HG03025 (cell line): Measurements from ENCODE around the gene SORCS2.
"Not testable (repeated sequence)": the region's sequence is repeated elsewhere in the genome, so short reads cannot be mapped to it uniquely, and the experiment has no call there.

Experiments
- ATAC-seq: cut with Tn5 transposase; IDR thresholded peaks from one replicate; pipeline ENCODE4 v1.9.1; 2021; ENCODE audit warnings: mild to moderate bottlenecking, moderate library complexity; ENCODE audit not compliant: unreplicated experiment, low FRiP score

SORCS2 gene

DNA sequence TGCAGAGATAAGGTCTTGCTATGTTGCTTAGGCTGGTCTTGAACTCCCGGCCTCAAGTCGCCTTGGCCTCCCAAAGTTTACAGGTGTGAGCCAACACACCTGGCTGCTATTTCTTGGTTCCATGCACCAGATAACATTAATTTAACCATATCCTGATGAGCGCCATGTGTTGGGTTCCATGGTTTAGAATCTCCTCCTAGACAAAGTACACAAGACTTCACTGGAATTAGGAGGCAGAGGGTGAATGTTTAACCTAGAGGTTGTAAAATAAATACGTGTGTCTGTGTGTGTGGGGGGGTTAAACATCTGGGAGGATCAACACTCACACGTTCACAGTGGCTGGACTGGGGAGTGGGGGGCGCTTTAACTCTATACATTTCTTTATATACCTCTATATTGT lies 32.4 kb upstream of the SORCS2 start:
- ATAC-seq, result no peak

DNA sequence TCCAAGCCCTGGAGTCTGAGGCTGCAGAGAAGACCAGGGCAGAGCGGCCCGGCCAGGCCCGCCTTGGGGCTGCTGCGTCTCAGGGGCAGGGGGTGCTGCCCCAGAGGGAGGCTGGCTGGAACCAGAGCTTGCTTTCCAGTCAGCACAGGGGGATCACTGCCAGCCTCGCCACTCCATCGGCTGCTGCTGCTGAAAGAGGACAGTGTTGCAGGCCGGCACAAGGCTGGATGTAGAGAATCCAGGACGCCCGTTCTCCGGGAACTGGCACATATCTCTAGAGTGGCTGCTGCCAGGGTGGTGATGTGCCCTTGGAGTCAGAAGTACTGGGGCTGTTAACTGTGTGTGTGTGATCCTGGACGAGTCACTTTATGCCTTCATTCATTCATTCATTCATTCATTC lies 31.9 kb upstream of the SORCS2 start:
- ATAC-seq, result no peak

DNA sequence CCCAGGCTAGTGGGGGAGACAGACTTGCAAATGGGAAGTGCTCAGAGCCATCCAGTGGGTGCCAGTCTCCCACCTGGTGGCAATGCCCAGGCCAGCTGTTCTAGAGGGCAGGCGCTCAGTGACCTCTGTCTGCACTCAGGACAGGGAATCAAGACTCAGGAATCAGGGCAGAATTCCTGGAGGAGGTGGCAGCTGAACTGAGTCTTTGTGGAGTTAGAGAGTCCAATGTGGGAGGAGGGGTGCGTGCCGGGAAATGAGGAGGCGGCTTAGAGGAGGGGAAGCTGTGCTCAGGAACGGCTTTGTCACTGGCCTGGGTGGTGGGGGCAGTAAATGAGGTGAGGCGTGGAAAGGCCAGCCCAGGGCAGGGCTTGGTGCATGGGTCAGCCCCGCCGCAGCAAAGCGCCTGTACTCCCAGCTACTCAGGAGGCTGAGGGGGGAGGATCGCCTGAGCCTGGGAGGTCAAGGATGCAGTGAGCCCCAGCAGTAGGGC lies 31.3 kb upstream of the SORCS2 start:
- no peak for ATAC-seq

DNA sequence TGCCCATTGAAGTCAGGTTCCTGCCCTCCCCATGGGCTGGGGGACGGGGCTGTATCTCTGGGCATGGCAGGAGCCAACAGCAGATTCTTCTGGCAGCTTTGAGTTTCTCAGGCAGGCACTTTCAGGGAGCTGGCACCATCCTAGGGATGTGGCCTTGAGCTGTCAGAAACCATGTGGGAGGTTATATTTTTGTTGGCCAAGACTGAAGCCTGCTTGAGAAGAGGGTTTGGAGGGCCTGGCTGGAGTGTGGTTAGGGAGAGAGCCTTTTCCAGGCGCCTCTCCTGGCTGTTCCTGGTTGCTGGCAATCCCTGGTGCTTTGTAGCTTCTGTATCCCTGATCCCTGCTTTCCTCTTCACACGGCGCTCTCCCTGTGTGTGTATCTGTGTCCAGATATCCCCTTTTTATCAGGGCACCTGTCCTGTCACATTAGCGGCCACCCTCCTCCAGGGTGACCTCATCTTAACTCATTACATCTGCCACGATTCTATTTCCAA lies 30.6 kb upstream of the SORCS2 start:
- no peak for ATAC-seq

DNA sequence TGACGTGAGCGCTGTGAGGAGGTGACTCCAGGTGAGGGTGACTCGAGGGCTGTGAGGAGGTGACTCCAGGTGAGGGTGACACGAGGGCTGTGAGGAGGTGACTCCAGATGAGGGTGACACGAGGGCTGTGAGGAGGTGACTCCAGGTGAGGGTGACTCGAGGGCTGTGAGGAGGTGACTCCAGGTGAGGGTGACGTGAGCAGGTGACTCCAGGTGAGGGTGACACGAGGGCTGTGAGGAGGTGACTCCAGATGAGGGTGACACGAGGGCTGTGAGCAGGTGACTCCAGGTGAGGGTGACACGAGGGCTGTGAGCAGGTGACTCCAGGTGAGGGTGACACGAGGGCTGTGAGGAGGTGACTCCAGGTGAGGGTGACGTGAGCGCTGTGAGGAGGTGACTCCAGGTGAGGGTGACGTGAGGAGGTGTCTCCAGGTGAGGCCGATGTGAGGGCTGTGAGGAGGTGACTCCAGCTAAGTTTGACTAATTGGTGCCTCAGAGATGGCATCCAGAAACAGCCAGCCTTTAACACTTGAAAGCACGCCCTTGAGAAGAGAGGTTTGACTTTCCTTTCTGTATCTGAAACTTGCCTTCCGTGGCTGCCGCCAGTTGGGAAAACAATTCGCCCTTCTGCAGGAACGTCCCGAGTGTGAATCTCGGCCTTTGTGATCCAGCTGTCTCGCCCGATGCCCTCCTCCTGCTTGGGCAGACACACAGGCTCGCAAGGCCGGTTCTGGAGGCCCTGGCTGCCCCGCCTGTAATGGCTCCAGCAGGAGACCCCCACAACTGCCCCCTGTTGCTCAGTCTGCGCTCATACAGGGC lies 27.1 kb upstream of the SORCS2 start:
- ATAC-seq, result not testable (repeated sequence)

DNA sequence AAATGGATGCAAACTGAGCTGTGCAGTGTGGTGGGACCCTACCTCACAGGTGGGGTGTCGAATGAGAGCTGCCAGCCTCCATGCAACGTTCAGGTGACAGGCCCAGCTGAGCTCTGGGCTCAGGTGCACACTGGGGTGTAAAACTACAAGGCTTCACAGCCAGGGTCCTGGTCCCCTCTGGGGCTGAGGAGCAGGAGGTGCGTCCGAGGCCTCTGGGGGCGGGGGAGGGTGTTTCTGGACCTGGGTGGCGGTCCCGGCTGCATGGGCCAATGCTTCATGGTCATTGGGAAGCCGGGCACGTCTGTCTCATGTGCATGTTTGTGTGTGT lies 26.5 kb upstream of the SORCS2 start:
- no peak for ATAC-seq

DNA sequence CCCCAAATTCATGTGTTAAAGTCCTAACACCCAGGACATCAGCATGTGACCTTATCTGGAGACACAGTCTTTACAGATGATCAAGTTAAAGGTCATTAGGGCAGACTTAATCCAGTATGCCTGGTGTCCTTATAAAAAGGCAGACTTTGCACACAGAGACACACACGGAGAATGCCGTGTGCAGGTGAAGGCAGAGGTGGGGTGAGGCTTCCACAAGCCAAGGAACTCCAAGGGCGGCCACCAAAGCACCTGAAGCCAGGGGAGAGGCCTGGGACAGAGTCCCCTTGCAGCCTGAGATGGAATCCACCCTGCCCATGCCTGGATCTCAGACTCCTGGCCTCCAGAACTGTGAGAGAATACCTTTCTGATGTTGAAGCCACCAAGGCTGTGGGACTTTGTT lies 26.1 kb upstream of the SORCS2 start:
- ATAC-seq, result no peak

DNA sequence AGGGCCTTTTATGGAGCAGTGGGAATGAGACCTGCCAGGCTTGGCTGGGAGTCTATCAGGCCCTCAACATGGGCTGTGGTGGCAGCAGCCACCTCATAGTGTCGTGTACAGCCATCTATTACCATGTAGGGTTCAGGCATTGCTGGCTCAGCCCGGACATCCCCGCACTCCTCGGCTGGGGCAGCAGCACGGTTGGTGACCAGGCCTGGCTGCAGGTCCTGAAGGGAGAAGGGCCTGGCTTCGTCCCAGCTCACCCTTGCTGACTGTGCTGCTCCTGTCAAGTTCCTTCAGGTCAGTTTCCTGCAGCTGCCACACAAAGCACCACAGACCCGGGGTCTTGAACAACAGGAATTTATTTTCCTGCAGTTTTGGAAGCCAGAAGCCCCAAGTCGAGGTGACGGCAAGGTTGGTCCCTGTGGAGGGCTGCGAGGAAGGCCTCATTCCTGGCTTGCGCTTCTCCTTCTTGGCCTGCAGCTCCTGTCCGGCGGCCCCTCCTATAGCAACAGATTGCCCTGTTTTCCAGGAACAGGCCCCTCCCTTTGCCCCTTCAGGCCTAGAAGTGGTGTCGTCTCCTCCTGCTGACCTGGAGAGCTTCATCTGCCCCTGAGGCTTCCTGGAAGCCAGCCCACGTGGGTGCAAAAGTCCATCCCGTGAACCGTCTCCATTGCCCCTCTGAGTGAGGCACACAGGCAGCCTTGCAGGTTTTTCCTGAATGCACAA lies 25.2 kb upstream of the SORCS2 start:
- ATAC-seq, result no peak

DNA sequence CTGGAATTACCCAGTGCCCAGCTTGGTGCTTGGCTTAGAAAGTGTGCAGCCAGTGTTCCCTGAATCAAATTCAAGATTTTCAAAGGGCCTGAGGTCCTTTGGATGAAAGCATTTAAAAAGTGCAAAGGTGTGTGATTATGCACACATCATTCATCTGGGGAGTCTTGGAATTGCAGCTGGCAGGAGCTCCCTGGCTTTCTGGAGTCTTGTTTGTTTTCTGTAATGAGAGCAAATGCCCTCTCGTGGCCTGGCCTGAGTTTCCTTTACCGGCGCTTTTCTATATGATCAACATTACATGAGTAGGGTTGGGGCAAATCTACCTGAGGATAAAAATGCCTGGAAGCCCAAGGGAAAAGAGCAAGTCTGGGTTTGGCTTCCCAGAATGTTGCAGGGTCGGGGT lies 24.6 kb upstream of the SORCS2 start:
- ATAC-seq, result no peak

DNA sequence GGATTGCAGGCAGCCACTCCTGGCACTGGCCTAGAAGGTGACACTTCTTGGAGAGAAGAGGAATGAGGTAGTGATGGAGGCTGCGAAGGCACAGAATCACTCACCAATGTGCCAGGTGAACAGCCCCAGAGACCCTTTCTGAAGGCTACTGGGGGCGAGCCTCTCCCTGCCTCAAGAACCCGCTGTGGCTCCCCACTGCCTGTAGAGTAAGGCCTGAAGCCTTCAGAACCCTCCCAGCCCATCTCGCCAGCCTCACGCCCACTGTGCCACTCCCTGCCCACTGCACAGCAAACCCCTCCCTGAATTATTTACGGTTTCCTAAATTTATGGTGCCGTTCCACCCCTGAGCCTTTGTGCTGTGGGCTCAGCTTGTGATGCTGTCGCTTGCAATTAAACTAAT lies 24.2 kb upstream of the SORCS2 start:
- no peak for ATAC-seq

DNA sequence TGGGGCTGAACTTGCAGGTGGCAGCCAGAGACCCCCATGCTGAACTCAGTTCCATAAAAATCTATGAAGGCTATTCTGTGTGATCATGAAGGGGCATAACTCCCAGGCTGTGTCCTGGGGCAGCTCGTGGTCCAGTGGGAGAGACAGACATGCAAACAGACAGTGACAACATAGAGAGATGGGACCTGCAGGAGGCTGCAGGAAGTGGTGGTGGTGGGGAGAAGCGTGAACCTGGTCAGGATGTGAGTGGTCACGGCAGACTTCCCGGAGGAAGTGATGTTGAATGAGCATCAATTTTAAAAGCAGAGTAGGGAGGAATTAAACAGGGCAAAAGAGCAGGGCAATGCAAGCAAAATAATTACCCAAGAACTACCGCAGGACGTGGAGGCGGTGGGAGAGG lies 23.2 kb upstream of the SORCS2 start:
- no peak for ATAC-seq

DNA sequence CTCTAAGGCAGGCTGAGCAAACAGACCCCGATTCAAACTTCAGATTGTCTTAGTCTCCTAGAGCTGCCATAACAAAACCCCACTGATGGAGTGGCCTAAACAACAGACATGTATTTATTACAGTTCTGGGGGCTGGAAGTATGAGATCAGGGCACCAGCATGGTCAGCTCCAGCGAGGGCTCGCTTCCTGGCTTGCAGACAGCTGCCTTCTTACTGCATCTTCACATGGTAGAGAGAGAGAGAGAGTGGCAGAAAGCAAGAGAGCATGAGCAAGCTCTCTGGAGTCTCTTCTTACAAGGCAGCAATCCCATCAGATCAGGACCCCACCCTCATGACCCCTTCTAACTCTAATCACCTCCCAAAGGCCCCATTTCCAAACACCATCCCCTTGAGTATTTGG lies 22.3 kb upstream of the SORCS2 start:
- ATAC-seq, result no peak

DNA sequence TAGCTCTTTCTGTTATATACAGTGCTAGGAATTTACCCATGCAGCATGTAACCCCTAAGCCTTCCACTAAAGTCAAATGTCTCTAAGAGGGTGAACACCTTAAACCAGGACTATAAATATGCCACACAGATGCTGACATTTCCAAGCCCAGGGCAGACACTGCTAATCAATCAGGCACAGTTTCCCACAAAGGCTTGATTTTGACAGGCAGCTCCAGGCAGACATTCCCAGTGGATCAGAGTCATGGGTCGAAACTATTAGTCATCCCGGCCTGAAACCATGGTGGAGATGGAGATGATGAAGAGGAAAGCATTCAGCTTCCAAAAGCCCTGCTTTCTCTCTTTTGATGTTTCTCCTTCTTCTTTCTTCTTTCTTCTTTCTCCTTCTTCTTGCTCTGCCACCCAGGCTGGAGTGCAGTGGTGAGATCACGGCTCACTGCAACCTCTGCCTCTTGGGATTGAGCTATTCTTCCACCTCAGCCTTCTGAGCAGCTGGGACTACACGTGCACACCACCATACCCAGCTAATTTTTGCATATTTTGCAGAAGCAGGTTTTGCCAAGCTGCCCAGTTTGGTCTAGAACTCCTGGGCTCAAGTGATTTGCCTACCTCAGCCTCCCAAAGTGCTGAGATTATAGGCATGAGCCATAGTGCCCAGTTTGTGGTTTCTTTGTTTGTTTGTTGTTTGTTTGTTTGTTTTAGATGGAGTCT lies 21.0 kb upstream of the SORCS2 start:
- ATAC-seq, result no peak

DNA sequence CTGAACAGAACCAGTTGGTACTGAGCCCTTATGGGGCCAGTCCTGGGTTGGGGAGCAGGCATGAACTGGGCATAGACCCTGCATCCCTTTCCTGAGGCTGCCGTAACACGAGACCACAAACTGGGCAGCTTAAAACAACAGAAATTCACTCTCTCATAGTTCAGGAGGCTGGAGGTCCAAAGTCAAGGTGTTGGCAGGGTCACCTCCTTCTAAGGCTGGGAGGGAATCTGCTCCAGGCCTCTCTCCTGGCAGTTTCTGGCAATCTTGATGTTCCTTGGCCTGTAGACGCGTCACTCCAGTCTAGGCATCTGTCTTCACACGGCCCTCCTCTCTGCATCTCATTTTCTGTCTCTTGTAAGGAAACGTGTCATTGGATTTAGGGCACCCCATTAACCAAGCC lies 19.8 kb upstream of the SORCS2 start:
- no peak for ATAC-seq

DNA sequence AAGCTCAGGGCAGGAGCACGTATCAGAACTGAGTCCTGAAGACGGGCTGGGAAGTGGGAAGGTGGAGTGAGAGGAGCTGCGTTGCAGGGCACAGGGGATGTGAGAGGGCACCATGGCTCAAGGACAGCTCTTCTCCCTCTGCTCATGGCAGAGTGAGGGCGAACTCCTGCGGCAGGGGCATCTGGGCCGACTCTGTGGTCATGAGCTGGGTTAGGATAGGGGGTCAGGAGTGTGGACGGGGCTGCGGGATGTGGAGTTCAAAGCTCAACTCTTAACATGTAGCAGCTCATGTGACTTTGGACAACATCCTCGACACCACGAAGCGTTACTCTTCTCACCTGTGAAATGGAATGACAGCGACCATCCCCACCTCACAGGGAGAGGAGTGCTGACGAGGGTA lies 19.4 kb upstream of the SORCS2 start:
- no peak for ATAC-seq

DNA sequence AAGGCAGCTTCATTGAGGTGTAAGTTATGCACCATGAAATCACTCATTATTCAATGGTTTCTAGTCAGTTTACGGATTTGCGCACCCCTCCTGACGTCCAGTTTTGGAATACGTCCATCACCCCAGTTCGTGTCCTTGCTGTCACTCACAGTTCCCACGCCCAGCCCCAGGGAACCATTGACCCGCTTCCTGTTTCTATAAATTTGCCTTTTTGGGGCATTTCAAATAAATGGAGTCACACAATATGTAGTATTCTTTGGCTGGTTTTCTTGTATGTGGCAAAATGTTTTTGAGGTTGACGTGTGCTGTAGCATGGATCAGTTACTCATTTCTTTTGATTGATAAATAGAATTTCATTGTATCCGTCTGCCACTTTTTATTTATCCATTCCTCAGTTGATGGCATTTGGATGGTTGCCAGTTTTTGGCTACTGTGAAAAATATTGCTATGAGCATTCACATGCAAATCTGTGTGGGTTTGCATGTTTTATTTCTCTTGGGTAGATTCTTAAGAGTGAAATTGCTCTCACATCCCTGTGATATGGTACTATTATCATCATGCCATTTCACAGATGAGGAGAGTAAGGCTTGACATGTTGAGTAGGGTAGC lies 18.4 kb upstream of the SORCS2 start:
- no peak for ATAC-seq

DNA sequence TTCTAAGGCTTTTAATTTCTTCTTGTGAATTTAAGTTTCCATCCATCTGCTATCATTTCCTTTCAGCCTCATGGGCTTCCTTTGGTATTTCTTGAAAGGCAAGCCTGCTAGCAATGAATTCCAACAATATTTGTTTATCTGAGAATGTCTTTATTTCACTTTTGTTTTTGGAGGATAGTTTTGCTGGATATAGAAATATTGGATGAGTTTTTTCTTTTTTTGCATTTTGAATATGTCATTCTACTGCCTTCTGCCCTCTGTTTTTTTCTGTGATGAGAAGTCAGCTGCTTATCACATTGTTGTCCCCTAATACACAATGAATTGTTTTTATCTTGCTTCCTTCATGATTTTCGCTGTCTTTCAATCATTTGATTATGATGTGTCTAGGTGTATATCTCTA lies 13.2 kb upstream of the SORCS2 start:
- ATAC-seq, result no peak

DNA sequence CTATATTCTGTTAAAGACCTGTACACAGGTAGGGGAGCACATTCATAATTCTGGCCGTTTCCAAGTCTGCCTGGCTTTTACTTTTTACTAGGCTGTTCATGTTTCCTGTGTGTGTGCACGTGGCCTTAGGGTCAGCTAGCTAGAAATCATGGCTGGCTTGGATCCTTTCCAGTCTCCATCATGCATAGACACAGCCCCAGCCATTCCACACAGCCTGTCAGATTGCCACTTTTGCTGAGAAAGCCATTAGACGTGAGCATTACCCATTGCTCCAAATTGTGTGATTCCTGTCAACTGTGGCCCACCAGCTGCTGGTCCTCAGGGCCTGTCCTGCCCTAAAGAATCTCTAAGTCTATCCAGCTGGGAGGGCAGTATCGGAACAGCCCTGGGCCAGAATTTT lies 11.4 kb upstream of the SORCS2 start:
- ATAC-seq, result no peak

DNA sequence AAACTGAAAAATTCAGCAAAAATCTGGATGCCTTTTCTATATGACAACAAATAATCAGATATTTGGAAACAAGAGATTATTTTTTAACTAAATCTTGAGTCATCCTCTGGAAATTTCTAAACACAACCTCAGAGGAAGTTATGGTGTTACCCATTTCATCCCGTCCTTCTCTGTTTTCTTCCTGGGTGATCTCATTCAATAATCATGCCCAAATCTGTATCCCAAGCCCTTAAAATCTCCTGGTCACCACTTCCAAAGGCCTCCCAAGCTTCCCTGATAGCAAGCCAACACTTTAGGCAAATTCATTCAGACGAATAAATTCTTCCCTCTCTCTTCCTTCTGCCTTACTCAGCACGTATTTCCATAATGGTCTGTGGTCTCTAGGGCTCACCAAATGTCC lies 9.7 kb upstream of the SORCS2 start:
- ATAC-seq, result no peak

DNA sequence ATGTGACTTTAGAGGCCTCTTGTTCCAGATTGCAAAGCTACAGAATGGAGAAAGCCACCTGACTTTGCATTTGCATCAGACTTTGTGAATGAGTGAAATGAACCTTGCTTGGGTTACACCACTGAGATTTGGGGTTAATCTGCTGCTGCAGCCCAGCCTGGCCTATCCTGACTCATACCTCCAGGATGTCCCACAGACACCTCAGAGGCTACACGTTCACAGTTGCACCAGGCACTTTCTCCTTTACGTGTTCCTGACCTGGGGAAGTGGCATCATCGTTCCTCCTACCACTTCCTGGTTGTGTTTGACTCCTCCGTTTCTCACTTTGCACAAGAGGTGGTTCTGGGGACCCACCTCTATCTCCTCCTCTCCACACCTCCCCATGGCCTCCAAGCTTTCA lies 9.2 kb upstream of the SORCS2 start:
- ATAC-seq, result no peak
